ENCODE results near the gene VEZT.

- no peak for TF ChIP-seq TAF1 (IDR thresholded peaks at IDR 0.05; ENCODE audit: borderline replicate concordance, low read depth, low read length)
- no peak for TF ChIP-seq POLR2A (IDR thresholded peaks at IDR 0.05; ENCODE audit: low read depth, low read length)
Measured at GRCh38 chr12:95325501-95325900, 107.9 kb downstream of the VEZT start.

Data from GM12892 (cell line).